Left lung (tissue), 10 donors: Measurements from ENCODE around the gene TTLL12. TPM values are rescaled to one million over a fixed set of nuclear protein-coding genes. Genes with fewer than 3 reads are reported as not detected.

Experiments
- ATAC-seq: fragments of 200-7000 bp; cut with Tn5 transposase; one replicate; pipeline ENCODE4 v1.9.1; 2020; ENCODE audit warnings: moderate library complexity
- DNase-seq, 4 donors: peaks; one replicate each; pipeline ENCODE4 v3.0.0-alpha.2; 2013 to 2020
- H3K27ac ChIP-seq, 2 donors: fragments of 200-600 bp; sonication (generic) in 1 of 2; one replicate each; pipeline versions ENCODE4 v1.5.0 to v1.8.0; 2020 to 2021
- H3K27me3 ChIP-seq, 2 donors: fragments of 200-600 bp; sonication (generic) in 1 of 2; one replicate each; pipeline versions ENCODE4 v1.5.0 to v1.8.0; 2020 to 2021
- H3K36me3 ChIP-seq, 2 donors: fragments of 200-600 bp; sonication (generic) in 1 of 2; one replicate each; pipeline versions ENCODE4 v1.5.0 to v1.8.0; 2020 to 2021
- H3K4me1 ChIP-seq, 2 donors: fragments of 200-600 bp; one replicate each; pipeline ENCODE4 v1.8.0; 2021
- H3K4me3 ChIP-seq, 2 donors: fragments of 200-600 bp; sonication (generic) in 1 of 2; one replicate each; pipeline versions ENCODE4 v1.5.0 to v1.8.0; 2020 to 2021; ENCODE audit warnings: mild to moderate bottlenecking in 1 of 2
- H3K9me3 ChIP-seq, 2 donors: fragments of 200-600 bp; sonication (generic) in 1 of 2; one replicate each; pipeline versions ENCODE4 v1.5.0 to v1.8.0; 2020 to 2021
- intact Hi-C, 2 donors: fragments of 100-400 bp; cut with DNase I; formaldehyde crosslinking; loops; one replicate each; pipeline versions ENCODE4 v1.11.2 to v1.14.2; 2022
- polyA plus RNA-seq, 6 donors: library from polyadenylated mRNA; unstranded; fragments of 120-200 nt; gene quantifications; one replicate each; pipeline ENCODE4 v1.2.1, GENCODE V29; 2013; ENCODE audit not compliant: insufficient read length in 6 of 6
- total RNA-seq, 2 donors: library from RNA; stranded (reverse); fragmentation: NEBNext Ultra II Directional; extraction: Animal tissue kit (Norgen Biotek cat#: 25700); gene quantifications; one replicate each; pipeline ENCODE4 v1.2.1, GENCODE V29; 2021
- TF ChIP-seq, protein P1 (sequence below), 2 donors: fragments of 200-600 bp; sonication (generic) in 1 of 2; IDR thresholded peaks; one replicate each; pipeline versions ENCODE4 v1.5.0 to v1.8.0; 2021; ENCODE audit warnings: antibody characterized with exemption in 2 of 2
- donor health status: DM: no; HTN: yes; CAD: no.
- donor health status: DM: no; HTN: no; CAD: no.

TTLL12 gene
- total and polyA plus RNA-seq, 8 donors: 18.3 to 42.1 (median 22.0) TPM

DNA sequence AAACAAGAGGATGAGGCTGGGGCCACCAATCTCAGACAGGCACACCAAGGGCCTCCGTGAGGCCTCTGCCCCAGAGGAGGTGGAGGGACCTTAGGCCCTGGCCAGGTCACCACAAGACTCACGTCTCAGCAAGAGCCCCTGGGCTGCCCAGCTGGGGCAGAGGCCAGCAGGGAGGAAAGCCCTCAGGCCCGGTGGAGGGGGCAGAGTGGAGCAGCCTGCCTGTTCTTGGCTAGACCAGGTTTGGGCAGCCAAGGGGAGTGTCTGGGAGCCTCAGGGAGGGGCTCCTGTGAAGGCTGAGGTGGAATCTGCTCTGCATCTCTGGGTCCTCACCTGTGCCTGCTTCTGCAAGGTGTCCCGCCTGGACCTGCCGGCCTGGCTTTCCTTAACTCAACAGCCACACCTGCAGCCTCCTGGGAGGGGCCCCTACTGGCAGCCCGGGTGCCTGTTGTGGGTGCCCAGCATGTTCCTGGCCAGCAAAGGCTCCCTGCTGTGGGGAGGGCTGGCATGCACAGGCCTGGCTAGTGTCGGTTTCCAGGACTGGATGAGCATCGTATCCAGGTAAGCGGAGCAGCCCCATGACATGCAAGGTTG, 11.9 kb downstream of the TTLL12 start:
- Histone ChIP-seq H3K27ac (no peak overlapping the region), H3K4me3 (no peak overlapping the region), H3K4me1 (peaks cover 0 to 9% of the 10 kb centered on the region in 2 donors), H3K9me3 (no peaks in the 10 kb centered on the region), H3K36me3 (peaks cover 0 to 94% of the 10 kb centered on the region in 2 donors), H3K27me3 (no peaks in the 10 kb centered on the region)
- DNase-seq: peak in 1 of 4 donors; percentile 49
- intact Hi-C loops: no loop called here
- TF ChIP-seq, protein P1, sequence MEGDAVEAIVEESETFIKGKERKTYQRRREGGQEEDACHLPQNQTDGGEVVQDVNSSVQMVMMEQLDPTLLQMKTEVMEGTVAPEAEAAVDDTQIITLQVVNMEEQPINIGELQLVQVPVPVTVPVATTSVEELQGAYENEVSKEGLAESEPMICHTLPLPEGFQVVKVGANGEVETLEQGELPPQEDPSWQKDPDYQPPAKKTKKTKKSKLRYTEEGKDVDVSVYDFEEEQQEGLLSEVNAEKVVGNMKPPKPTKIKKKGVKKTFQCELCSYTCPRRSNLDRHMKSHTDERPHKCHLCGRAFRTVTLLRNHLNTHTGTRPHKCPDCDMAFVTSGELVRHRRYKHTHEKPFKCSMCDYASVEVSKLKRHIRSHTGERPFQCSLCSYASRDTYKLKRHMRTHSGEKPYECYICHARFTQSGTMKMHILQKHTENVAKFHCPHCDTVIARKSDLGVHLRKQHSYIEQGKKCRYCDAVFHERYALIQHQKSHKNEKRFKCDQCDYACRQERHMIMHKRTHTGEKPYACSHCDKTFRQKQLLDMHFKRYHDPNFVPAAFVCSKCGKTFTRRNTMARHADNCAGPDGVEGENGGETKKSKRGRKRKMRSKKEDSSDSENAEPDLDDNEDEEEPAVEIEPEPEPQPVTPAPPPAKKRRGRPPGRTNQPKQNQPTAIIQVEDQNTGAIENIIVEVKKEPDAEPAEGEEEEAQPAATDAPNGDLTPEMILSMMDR (IDR thresholded peaks at IDR 0.05): no peak
- ATAC-seq: no peak

DNA sequence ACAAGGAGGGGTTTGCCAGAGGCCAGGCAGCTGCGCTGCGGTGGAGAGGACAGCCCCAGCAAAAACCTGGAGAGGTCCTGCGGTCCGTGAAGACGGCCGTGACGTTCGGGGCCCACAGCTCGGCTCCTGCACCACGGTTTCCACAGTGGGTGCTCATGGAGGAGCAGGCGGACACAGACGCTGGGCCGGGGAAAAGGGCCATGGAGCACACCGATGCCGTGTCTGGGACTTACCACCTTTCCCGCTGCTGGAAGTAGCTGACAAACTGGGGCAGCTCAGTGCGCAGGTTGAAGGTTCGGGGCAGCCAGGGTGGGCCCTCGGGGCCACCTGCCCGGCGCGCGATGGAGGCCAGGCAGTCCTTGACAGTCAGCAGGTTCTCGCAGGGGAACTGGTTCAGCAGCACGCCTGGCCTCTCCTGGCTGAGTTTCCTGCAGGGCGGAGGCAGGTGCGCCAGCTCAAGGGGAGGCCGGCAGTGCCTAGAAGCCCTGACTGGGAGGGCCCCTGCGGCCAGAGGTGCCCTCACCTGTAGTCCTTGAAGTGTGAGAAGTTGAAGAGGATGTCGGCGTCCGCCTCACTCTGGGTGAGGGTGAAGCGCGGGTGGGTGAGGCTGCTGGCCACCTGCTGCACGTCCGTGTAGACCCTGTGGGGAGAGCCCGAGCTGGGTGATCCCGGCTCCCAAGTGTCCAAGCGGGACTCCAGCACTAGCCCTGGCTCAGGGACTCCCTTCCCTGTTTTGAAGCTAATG, 12.8 kb downstream of the TTLL12 start:
- intact Hi-C loops: no loop called here
- peaks cover 0 to 94% of the 10 kb centered on the region in 2 donors for H3K36me3 ChIP-seq
- ATAC-seq (no peak), DNase-seq (peak in 1 of 4 donors; percentile 63)
- TF ChIP-seq, protein P1 (IDR thresholded peaks at IDR 0.05): no peak
- H3K4me3 ChIP-seq: no peak overlapping the region
- H3K9me3 ChIP-seq: no peaks in the 10 kb centered on the region
- H3K4me1 ChIP-seq: peaks cover 0 to 9% of the 10 kb centered on the region in 2 donors
- no peak overlapping the region for H3K27ac ChIP-seq
- no peaks in the 10 kb centered on the region for H3K27me3 ChIP-seq

DNA sequence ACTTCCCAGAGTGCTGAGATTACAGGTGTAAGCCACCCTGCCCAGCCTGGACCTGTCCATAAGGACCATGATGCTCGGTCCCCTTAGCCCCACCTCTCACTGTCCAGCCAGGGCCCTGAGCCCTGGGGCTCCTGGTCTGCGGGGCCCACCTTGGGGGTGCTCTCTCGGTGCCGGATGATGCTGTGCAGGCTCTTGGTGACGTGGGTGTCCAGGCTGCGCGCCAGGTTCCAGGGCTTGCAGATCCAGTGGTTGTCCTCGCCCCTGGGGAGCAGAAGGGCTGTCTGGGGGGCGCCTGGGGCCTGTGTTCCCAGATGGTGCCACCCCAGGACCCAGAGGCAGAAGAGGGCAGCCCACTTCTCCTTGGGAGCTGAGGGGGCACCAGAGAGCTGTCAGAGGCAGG, 13.4 kb downstream of the TTLL12 start:
- peaks cover 0 to 92% of the 10 kb centered on the region in 2 donors for H3K36me3 ChIP-seq
- ATAC-seq: no peak
- TF ChIP-seq, protein P1 (IDR thresholded peaks at IDR 0.05): no peak

DNA sequence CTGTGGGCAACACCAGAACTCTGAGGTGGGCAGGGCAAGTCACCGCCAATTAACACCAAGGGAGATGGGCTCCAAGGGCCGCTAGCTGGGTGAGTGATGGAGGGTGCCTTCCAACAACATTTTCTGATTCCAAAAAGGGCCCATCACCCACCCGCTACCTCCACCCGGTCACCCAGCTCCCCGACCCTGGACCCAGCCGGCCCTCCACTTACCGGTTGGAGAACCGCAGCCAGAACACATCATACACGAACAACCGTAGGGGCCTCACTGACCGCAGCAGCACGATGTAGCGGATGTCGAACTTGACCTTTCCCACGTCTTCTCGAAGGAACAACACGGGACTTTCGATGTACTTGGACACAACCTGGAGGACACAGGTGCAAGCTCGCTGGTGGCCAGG, 14.7 kb downstream of the TTLL12 start:
- intact Hi-C loops: no loop called here
- DNase-seq (no peak), ATAC-seq (no peak)
- Histone ChIP-seq H3K36me3 (peaks cover 0 to 93% of the 10 kb centered on the region in 2 donors), H3K27ac (no peak overlapping the region), H3K9me3 (no peaks in the 10 kb centered on the region), H3K4me1 (peaks cover 0 to 9% of the 10 kb centered on the region in 2 donors), H3K4me3 (no peak overlapping the region), H3K27me3 (no peaks in the 10 kb centered on the region)
- TF ChIP-seq, protein P1 (IDR thresholded peaks at IDR 0.05): no peak

More for the DNA sequence above, 13.4 kb downstream of the TTLL12 start:
- Histone ChIP-seq H3K27me3 (no peaks in the 10 kb centered on the region), H3K4me1 (peaks cover 0 to 9% of the 10 kb centered on the region in 2 donors), H3K9me3 (no peaks in the 10 kb centered on the region), H3K4me3 (no peak overlapping the region), H3K27ac (no peak overlapping the region)
- intact Hi-C loops: no loop called here
- DNase-seq: no peak

DNA sequence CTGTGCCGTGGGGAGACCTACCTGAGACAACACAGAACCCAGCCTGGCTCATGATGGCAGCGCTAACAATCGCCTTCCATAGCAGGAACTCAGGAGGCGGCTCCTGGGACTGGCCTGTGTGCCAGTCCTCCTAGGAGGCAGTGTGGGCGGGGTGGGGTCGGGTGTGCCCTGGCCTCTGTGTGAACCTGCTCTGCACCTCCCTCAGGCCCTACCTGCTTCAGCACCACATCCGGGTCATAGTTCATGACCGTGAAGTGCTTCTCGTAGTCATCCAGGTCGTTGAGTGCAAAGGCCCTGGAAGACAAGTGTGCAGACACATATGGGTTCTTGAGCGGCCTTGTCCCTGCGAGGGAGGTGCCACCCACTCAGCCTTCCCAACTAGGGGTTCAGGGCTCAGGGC, 15.3 kb downstream of the TTLL12 start:
- ATAC-seq: no peak

More for the DNA sequence above, 15.3 kb downstream of the TTLL12 start:
- no peaks in the 10 kb centered on the region for H3K9me3 ChIP-seq
- no peaks in the 10 kb centered on the region for H3K27me3 ChIP-seq
- no peak for DNase-seq
- H3K36me3 ChIP-seq: peaks cover 0 to 95% of the 10 kb centered on the region in 2 donors
- H3K27ac ChIP-seq: no peak overlapping the region
- intact Hi-C loops: no loop called here
- peaks cover 0 to 9% of the 10 kb centered on the region in 2 donors for H3K4me1 ChIP-seq
- no peak overlapping the region for H3K4me3 ChIP-seq
- TF ChIP-seq, protein P1 (IDR thresholded peaks at IDR 0.05): no peak
